Islet of Langerhans (tissue), 1 donor: Measurements from ENCODE around the gene GJE1.

Experiments used
- FAIRE-seq: peaks from one replicate; lab custom pipeline; 2011; peaks lifted over from hg19 to GRCh38; lab: Jason Lieb, UNC

GJE1 gene

DNA sequence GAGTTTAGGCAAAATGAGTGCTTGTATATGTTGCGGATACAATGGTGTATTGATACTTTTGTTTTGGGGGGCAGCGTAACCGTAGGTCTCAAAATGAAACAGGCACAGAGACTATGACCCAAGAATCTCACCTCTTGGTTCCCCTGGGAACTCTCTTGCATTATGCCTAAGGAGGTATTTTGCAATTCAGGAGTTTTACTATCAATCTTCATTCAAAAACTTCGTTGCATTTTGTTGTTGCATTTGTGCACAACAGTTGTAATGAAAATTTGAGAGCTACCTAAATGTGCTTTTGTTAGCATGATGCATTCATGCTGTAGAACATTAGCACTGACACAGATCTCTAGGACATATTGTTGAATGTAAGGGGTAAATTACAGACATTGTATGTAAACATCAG, 32.5 kb downstream of the GJE1 start:
- FAIRE-seq, result no peak

- no peak for FAIRE-seq
These were observed 34.3 kb downstream of the GJE1 start for GRCh38 chr6:142167071-142167470.

DNA sequence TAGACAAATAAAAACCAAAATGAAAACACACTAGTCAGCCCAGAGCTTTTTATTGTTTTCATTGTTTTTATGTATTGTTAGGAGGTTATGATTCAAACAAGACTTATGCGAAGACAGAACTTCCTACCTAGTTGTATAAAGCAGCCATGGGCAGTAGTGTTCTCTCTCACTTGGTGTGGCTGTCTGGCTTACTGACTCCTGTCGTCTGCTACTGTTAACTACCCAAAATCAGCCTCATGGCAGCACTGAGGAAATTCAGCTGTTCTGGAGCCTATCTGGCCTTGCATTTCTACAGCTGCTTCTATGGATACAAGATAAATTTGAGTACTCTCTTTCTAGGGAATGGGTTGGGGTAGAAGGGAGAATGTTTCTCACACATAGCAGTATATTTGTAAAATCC, 34.8 kb downstream of the GJE1 start:
- FAIRE-seq, result no peak

DNA sequence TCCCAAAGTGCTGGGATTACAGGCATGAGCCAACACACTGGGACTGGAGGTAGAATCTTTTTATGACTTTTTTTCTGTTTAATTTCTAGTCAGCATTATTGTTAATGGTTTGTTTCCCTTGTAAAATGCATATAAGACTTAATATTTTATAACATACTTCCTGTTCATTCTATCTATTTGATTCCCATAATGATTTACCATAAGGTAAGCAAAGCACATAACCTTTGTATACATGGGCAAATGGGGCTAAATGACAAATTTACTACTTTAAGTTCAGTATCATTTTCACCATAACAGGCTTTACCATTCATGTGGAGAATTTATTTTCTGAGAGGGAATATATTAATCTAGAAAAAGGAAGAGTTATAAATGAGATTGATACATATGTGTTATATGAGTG, 38.6 kb downstream of the GJE1 start:
- no peak for FAIRE-seq

GRCh38 chr6:142172758-142173157, 40.0 kb downstream of the GJE1 start:
- no peak for FAIRE-seq

DNA sequence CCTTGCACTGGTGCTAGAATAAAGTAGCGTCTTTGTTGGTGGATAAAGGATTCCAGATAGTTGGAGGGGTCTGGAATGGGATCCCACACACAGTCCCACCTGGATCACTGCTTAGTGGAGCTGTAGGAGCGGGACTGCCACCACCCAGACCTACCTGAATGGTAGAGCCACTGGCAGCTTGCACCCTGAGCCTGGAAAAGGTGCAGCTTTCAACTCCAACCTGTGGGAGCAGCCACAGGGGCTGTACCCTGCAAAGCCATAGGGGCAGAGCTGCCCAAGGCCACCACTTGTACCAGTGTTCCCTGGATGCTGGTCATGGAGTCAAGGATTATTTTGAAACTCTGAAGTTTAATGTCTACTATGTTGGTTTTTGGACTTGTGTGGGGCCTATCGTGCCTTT, 41.3 kb downstream of the GJE1 start:
- FAIRE-seq, result no peak

DNA sequence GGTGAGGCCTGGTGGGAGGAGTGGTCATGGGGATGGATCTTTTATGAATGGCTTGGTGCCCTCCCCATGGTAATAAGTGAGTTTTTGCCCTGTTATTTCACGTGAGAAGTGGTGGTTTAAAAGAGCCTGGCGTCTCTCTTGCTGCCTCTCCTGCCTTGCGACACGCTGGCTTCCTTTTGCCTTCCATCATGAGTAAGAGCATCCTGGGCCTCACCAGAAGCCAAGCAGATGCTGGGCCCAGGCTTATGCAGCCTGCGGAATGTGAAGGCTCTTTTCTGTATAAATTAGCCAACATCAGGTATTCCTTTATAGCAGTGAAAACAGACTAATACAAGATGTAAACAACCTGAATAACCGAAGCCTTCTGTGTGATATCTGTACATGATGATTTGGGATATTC, 42.0 kb downstream of the GJE1 start:
- no peak for FAIRE-seq

DNA sequence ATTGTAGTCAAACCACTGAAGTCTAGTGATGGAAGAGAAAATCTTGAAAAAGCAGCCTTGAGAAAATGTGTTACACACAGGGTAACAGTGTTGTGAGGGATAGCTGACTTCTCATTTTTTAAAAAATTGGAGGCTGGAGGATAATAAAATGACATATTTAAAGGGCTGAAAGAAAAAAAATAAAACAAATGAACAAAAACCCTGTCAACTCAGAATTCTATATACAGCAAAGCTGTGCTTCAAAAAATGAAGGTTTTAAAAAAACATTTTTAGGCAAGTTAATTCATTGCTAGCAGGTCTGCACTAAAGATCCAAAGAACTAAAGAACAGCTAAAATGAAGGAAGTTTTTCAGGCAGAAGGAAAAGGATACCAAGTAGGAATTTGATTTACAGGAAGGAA, 45.4 kb downstream of the GJE1 start:
- FAIRE-seq, result peak; percentile 86

- FAIRE-seq, result no peak
These were observed 49.3 kb downstream of the GJE1 start for GRCh38 chr6:142182004-142182403.

DNA sequence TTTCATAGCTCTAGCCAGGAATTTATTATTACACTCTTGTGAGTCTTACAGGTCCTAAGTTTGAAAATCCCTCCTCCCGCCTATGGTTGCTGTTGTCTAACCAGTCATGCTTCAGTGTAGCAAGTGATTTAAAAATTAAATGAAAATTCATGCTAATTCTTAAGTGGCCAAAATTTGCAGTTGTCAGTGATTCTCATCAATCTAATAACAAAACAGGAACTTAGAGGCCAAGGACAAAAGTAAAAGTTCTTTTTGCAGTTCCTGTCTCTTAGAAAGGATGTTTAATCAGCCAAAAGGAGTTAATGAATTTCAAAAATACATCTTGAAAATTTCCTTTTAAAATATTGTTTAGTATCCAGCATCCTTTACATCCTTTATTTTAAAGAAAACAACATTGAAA, 50.6 kb downstream of the GJE1 start:
- FAIRE-seq, result peak; percentile 58

- no peak for FAIRE-seq
These were observed 51.6 kb downstream of the GJE1 start for GRCh38 chr6:142184307-142184706.
